Loucy (cell line): ENCODE results near the gene ZMIZ2.

Experiments used
- EZH2phosphoT487 ChIP-seq: fragments of 200-600 bp; IDR thresholded peaks from 2 replicates; pipeline ENCODE4 v1.6.1; 2018; ENCODE audit warnings: antibody characterized with exemption, mild to moderate bottlenecking, moderate library complexity, borderline replicate concordance
- TF ChIP-seq, protein P1 (sequence below): fragments of 200-600 bp; sonication (generic); conservative IDR thresholded peaks from 2 replicates; pipeline ENCODE4 v1.5.1; 2014; ENCODE audit warnings: mild to moderate bottlenecking, antibody characterized with exemption, low read length

DNA sequence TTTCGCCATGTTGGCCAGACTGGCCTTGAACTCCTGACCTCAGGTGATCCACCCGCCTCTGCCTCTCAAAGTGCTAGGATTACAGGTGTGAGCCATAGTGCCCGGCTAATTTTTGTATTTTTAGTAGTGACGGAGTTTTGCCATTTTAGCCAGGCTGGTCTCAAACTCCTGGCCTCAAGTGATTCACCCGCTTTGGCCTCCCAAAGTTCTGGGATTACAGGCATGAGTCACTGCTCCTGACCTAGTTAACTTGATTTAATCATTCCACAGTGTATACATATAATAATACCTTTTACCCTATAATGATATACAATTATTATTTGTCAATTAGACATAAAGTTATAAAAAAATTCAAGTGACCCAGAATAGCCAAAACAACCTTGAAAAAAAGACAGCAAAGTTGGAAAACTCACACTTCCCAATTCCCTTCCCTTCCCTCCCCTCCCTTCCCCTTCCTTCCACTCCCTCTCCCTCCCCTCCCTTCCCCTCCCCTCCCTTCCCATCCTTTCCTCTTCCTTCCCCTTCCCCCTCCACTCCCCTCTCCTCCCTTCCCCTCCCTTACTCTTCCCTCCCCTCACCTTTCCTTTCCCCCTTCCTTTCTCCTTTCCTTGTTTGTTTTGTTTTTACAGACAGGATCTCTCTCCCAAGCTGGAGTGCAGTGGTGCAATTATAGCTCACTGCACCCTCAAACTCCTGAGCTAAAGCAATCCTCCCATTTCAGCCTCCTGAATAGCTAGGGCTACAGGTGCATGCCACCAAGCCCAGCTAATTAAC is 14.8 kb upstream of the ZMIZ2 start:
- TF ChIP-seq, protein P1, sequence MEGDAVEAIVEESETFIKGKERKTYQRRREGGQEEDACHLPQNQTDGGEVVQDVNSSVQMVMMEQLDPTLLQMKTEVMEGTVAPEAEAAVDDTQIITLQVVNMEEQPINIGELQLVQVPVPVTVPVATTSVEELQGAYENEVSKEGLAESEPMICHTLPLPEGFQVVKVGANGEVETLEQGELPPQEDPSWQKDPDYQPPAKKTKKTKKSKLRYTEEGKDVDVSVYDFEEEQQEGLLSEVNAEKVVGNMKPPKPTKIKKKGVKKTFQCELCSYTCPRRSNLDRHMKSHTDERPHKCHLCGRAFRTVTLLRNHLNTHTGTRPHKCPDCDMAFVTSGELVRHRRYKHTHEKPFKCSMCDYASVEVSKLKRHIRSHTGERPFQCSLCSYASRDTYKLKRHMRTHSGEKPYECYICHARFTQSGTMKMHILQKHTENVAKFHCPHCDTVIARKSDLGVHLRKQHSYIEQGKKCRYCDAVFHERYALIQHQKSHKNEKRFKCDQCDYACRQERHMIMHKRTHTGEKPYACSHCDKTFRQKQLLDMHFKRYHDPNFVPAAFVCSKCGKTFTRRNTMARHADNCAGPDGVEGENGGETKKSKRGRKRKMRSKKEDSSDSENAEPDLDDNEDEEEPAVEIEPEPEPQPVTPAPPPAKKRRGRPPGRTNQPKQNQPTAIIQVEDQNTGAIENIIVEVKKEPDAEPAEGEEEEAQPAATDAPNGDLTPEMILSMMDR: no peak
- no peak for TF ChIP-seq EZH2phosphoT487
